A549 (cell line): ENCODE data around the gene ASB11. TPM values are rescaled to one million over a fixed set of nuclear protein-coding genes. Genes with fewer than 3 reads are reported as not detected.

ENCODE experiments used
- ATAC-seq, 2 experiments: fragments of 200-7000 bp in 1 of 2; fragments of >200 bp in 1 of 2; cut with Nextera tagmentation in 1 of 2; cut with Tn5 transposase in 1 of 2; 3 replicates each; pipeline versions ENCODE4 v1.8.0 to v1.9.1; 2018 to 2020; ENCODE audit warnings: mild to moderate bottlenecking in 1 of 2, moderate library complexity in 1 of 2
- CTCF ChIA-PET: fragments of 300-600 bp; sonication (Branson Sonifier 250); formaldehyde crosslinking; extraction: SDS; loops from one replicate; lab custom pipeline; 2021; ENCODE audit warnings: antibody characterized with exemption, inconsistent platforms; lab: Yijun Ruan, JAX
- POLR2A ChIA-PET: fragments of 350-600 bp; formaldehyde crosslinking; extraction: SDS; loops from one replicate; lab custom pipeline; 2021; ENCODE audit warnings: antibody characterized with exemption, inconsistent platforms; lab: Yijun Ruan, JAX
- DNase-seq, 2 experiments: peaks; one replicate each; pipeline versions ENCODE4 v3.0.0 to v3.0.0-alpha.2; 2011 to 2016; ENCODE audit warnings: low read depth in 1 of 2, low spot score in 1 of 2
- FAIRE-seq: peaks from 2 replicates; lab custom pipeline; 2011; peaks lifted over from hg19 to GRCh38; lab: Jason Lieb, UNC
- H3K27ac ChIP-seq, 2 experiments: fragments of >200 bp; sonication (Bioruptor Twin); formaldehyde crosslinking; 3 replicates each; pipeline ENCODE4 v1.5.1; 2016 to 2017
- H3K4me1 ChIP-seq: fragments of >200 bp; sonication (Bioruptor Twin); formaldehyde crosslinking; 3 replicates; pipeline ENCODE4 v1.6.1; 2016
- H3K4me2 ChIP-seq: fragments of >200 bp; sonication (Bioruptor Twin); formaldehyde crosslinking; 3 replicates; pipeline ENCODE4 v1.6.1; 2016
- H3K4me3 ChIP-seq: fragments of >200 bp; sonication (Bioruptor Twin); formaldehyde crosslinking; 3 replicates; pipeline ENCODE4 v1.5.1; 2016
- H3K9me3 ChIP-seq: fragments of >200 bp; sonication (Bioruptor Twin); formaldehyde crosslinking; 3 replicates; pipeline ENCODE4 v1.6.1; 2016
- BHLHE40 ChIP-seq: IDR thresholded peaks from 2 replicates; pipeline ENCODE4 v1.6.1; 2012; ENCODE audit warnings: low read depth, low read length, inconsistent platforms
- CEBPB ChIP-seq, 2 experiments: fragments of >200 bp in 1 of 2; sonication (Bioruptor Twin) in 1 of 2; formaldehyde crosslinking in 1 of 2; IDR thresholded peaks; 2 replicates each; pipeline ENCODE4 v1.6.1; 2012 to 2016
- CHD2 ChIP-seq: fragments of 150-350 bp; IDR thresholded peaks from 2 replicates; pipeline ENCODE4 v1.6.1; 2014; ENCODE audit warnings: low read length; ENCODE audit not compliant: partially characterized antibody
- CTCF ChIP-seq: fragments of >200 bp; sonication (Bioruptor Twin); formaldehyde crosslinking; IDR thresholded peaks from 3 replicates; pipeline ENCODE4 v1.5.1; 2016
- EHMT2 ChIP-seq: fragments of 200-600 bp; sonication (generic); IDR thresholded peaks from 2 replicates; pipeline ENCODE4 v1.6.1; 2016; ENCODE audit warnings: antibody characterized with exemption, low read depth, mild to moderate bottlenecking, moderate library complexity
- EP300 ChIP-seq, 2 experiments: fragments of >200 bp; sonication (Bioruptor Twin); formaldehyde crosslinking; IDR thresholded peaks; 2 replicates in 1 of 2; 3 replicates in 1 of 2; pipeline ENCODE4 v1.6.1; 2016 to 2017
- FOSB ChIP-seq: fragments of 250-450 bp; sonication (Bioruptor Pico); IDR thresholded peaks from 2 replicates; pipeline ENCODE4 v1.5.0; 2020; ENCODE audit warnings: mild to moderate bottlenecking, moderate library complexity
- FOSL2 ChIP-seq, 2 experiments: fragments of 450-650 bp in 1 of 2; fragments of >200 bp in 1 of 2; sonication (Bioruptor Twin) in 1 of 2; formaldehyde crosslinking; IDR thresholded peaks; 2 replicates each; pipeline versions ENCODE4 v1.5.0 to v1.6.1; 2016 to 2020; ENCODE audit warnings: mild to moderate bottlenecking in 1 of 2, moderate library complexity in 1 of 2
- GATA3 ChIP-seq: IDR thresholded peaks from 2 replicates; pipeline ENCODE4 v1.6.1; 2012; ENCODE audit warnings: borderline replicate concordance
- HES2 ChIP-seq: fragments of >200 bp; sonication (Bioruptor Twin); formaldehyde crosslinking; IDR thresholded peaks from 2 replicates; pipeline ENCODE4 v1.6.1; 2016
- HMGXB4 ChIP-seq: fragments of 250-450 bp; sonication (Bioruptor Pico); IDR thresholded peaks from 2 replicates; pipeline ENCODE4 v1.5.0; 2021; ENCODE audit warnings: mild to moderate bottlenecking, moderate library complexity, borderline replicate concordance
- HOXB13 ChIP-seq: fragments of 250-450 bp; sonication (Bioruptor Pico); IDR thresholded peaks from 2 replicates; pipeline ENCODE4 v1.5.0; 2020; ENCODE audit warnings: low read depth, mild to moderate bottlenecking, moderate library complexity
- HOXB5 ChIP-seq: fragments of 250-450 bp; sonication (Bioruptor Pico); IDR thresholded peaks from 2 replicates; pipeline ENCODE4 v1.5.0; 2020; ENCODE audit warnings: mild to moderate bottlenecking, moderate library complexity
- JUN ChIP-seq, 2 experiments: fragments of >200 bp; sonication (Bioruptor Twin); formaldehyde crosslinking; IDR thresholded peaks; 2 replicates in 1 of 2; 3 replicates in 1 of 2; pipeline ENCODE4 v1.6.1; 2016 to 2017
- JUNB ChIP-seq: fragments of >200 bp; sonication (Bioruptor Twin); formaldehyde crosslinking; IDR thresholded peaks from 2 replicates; pipeline ENCODE4 v1.6.1; 2016
- KDM5A ChIP-seq: fragments of 200-600 bp; sonication (generic); IDR thresholded peaks from 2 replicates; pipeline ENCODE4 v1.6.1; 2016; ENCODE audit warnings: antibody characterized with exemption, mild to moderate bottlenecking
- MAFK ChIP-seq: fragments of 450-650 bp; IDR thresholded peaks from 2 replicates; pipeline ENCODE4 v1.6.1; 2014; ENCODE audit not compliant: partially characterized antibody
- MAX ChIP-seq: IDR thresholded peaks from 2 replicates; pipeline ENCODE4 v1.6.1; 2012
- MAZ ChIP-seq: fragments of 150-350 bp; IDR thresholded peaks from 2 replicates; pipeline ENCODE4 v1.6.1; 2014; ENCODE audit warnings: antibody characterized with exemption, low read depth, low read length, borderline replicate concordance
- MYC ChIP-seq: IDR thresholded peaks from 2 replicates; pipeline ENCODE4 v1.6.1; 2012; ENCODE audit warnings: mild to moderate bottlenecking, inconsistent platforms, low read length, improper control_type of control experiment, borderline replicate concordance
- NFE2L2 ChIP-seq: fragments of 150-350 bp; conservative IDR thresholded peaks from 2 replicates; pipeline ENCODE4 v1.6.1; 2014; ENCODE audit warnings: low read length
- PHF8 ChIP-seq: fragments of 200-600 bp; sonication (generic); IDR thresholded peaks from 2 replicates; pipeline ENCODE4 v1.6.1; 2016; ENCODE audit warnings: low read depth, mild to moderate bottlenecking, antibody characterized with exemption, moderate library complexity, borderline replicate concordance
- POLR2A ChIP-seq: IDR thresholded peaks from 2 replicates; pipeline ENCODE4 v1.6.1; 2012; ENCODE audit warnings: mild to moderate bottlenecking, low read length
- RCOR1 ChIP-seq: fragments of 150-350 bp; IDR thresholded peaks from 2 replicates; pipeline ENCODE4 v1.6.1; 2014; ENCODE audit warnings: antibody characterized with exemption, low read length, low read depth
- REST ChIP-seq: fragments of 200-600 bp; sonication (generic); IDR thresholded peaks from 2 replicates; pipeline ENCODE4 v1.6.1; 2016; ENCODE audit warnings: antibody characterized with exemption, mild to moderate bottlenecking, moderate library complexity
- RNF2 ChIP-seq: fragments of 200-600 bp; sonication (generic); IDR thresholded peaks from 2 replicates; pipeline ENCODE4 v1.6.1; 2016; ENCODE audit warnings: low read depth, mild to moderate bottlenecking, antibody characterized with exemption, moderate library complexity, borderline replicate concordance
- SMC3 ChIP-seq: fragments of >200 bp; sonication (Bioruptor Twin); formaldehyde crosslinking; IDR thresholded peaks from 3 replicates; pipeline ENCODE4 v1.6.1; 2018; ENCODE audit warnings: inconsistent platforms
- TP53 ChIP-seq: fragments of 250-450 bp; sonication (Bioruptor Pico); IDR thresholded peaks from 2 replicates; pipeline ENCODE4 v1.5.0; 2021; ENCODE audit warnings: mild to moderate bottlenecking, moderate library complexity
- USF2 ChIP-seq: fragments of 450-650 bp; IDR thresholded peaks from 2 replicates; pipeline ENCODE4 v1.6.1; 2014; ENCODE audit warnings: antibody characterized with exemption
- ZC3H11A ChIP-seq: fragments of 450-650 bp; IDR thresholded peaks from 2 replicates; pipeline ENCODE4 v1.6.1; 2014; ENCODE audit warnings: antibody characterized with exemption, mild to moderate bottlenecking
- ZSCAN20 ChIP-seq: fragments of 250-450 bp; sonication (Bioruptor Pico); IDR thresholded peaks from 2 replicates; pipeline ENCODE4 v1.8.0; 2022; ENCODE audit warnings: mild to moderate bottlenecking, moderate library complexity
- WGBS: methylation state at CpG from one replicate; pipeline ENCODE4 v1.1.6; 2017; ENCODE audit errors: missing lambda C conversion rate; 5-methylcytosine and 5-hydroxymethylcytosine counted together
- polyA plus RNA-seq, 4 experiments: library from polyadenylated mRNA; depleted of rRNA in 3 of 4; stranded (reverse); fragments of >200 nt; fragmentation: RNase III in 1 of 4; extraction: RNeasy Plus Mini Kit Qiagen cat#74134 plus additional on column Dnase treatment in 1 of 4; gene quantifications; 2 replicates in 3 of 4; 3 replicates in 1 of 4; pipeline ENCODE4 v1.2.3, GENCODE V29; 2011 to 2017

Gene ASB11
- polyA plus RNA-seq, 2 of the 4 experiments (the other 2 are of a cell fraction) = not detected

- peak overlapping the region; percentile 43 to 75; a peak in 4 of 6 replicates for H3K27ac ChIP-seq
- no peak overlapping the region for H3K4me3 ChIP-seq
- CTCF ChIA-PET = interaction anchor here (0.9 to 1.5 kb wide), 2 partner anchors 43 to 222 kb away, joined by 3 to 6 read pairs; no protein-coding TSS in a partner anchor
- peak overlapping the region; percentile 45 for H3K4me2 ChIP-seq
- POLR2A ChIA-PET = no interaction called here
- no peaks in the 10 kb centered on the region for H3K9me3 ChIP-seq
- peaks cover 24% of the 10 kb centered on the region for H3K4me1 ChIP-seq
- FAIRE-seq (peak; percentile 96), DNase-seq (peak; percentile 35 to 84), ATAC-seq (peak; percentile 88 to 95)
- 24% methylated on average over 5 of the region's 5 CpGs for WGBS
- TF ChIP-seq MAFK (peak; percentile 66), EP300 (IDR thresholded peaks at IDR 0.05) (peak; percentile 51 to 64; a peak in 2 of 5 replicates), RCOR1 (no peak), BHLHE40 (no peak), GATA3 (peak; percentile 90), MYC (no peak), USF2 (no peak), PHF8 (no peak), CEBPB (IDR thresholded peaks at IDR 0.05) (peak; percentile 86 to 93), ZC3H11A (no peak), HOXB5 (CRISPR knock-in tag) (peak; percentile 88), ZSCAN20 (CRISPR knock-in tag) (no peak), EHMT2 (no peak), MAX (peak; percentile 35; the same call in 1 of the 2 replicates), FOSL2 (IDR thresholded peaks at IDR 0.05) (no peak), FOSL2 (CRISPR knock-in tag; IDR thresholded peaks at IDR 0.05) (peak; percentile 80), NFE2L2 (no peak), HES2 (peak; percentile 57; the same call in 1 of the 2 replicates), JUN (IDR thresholded peaks at IDR 0.05) (peak; percentile 35 to 50; a peak in 3 of 5 replicates), CHD2 (no peak), MAZ (no peak), JUNB (peak; percentile 45; the same call in 1 of the 2 replicates), KDM5A (no peak), RNF2 (no peak), FOSB (CRISPR knock-in tag) (no peak), POLR2A (no peak), TP53 (CRISPR knock-in tag) (no peak), SMC3 (no peak), HMGXB4 (no peak), REST (no peak), HOXB13 (CRISPR knock-in tag) (peak; percentile 31; the same call in 1 of the 2 replicates), CTCF (no peak)
Measured at GRCh38 chrX:15343075-15343476, 27.6 kb upstream of the ASB11 start.
